SK-N-SH treated with all-trans-retinoic acid at 6 μM for 48 hours (cell line): ENCODE measurements around the gene FMO3.

Experiments
- CREB5 ChIP-seq: fragments of 250-450 bp; sonication (Bioruptor Pico); IDR thresholded peaks from 2 replicates; pipeline ENCODE4 v1.5.1; 2020; ENCODE audit warnings: low read depth, mild to moderate bottlenecking, moderate library complexity
- ZFP30 ChIP-seq: fragments of 450-650 bp; formaldehyde crosslinking; IDR thresholded peaks from 2 replicates; pipeline ENCODE4 v1.5.0; 2022; ENCODE audit warnings: mild to moderate bottlenecking, moderate library complexity
- ZNF8 ChIP-seq: fragments of 450-650 bp; formaldehyde crosslinking; IDR thresholded peaks from 2 replicates; pipeline ENCODE4 v1.5.0; 2020; ENCODE audit warnings: mild to moderate bottlenecking, moderate library complexity

- no peak for TF ChIP-seq ZFP30 (CRISPR knock-in tag)
- TF ChIP-seq ZNF8 (CRISPR knock-in tag): no peak
- TF ChIP-seq CREB5: no peak
These were observed 26.4 kb downstream of the FMO3 start for GRCh38 chr1:171117085-171117484.
